UCSD-AML1 (cell line): Measurements from ENCODE around the gene KLHL30.
A peak's percentile ranks its signal among the peaks of the same experiment; 100 is the strongest.

Source experiments
- DNase-seq: peaks from one replicate; lab custom pipeline; 2025; ENCODE audit not compliant: unreplicated experiment; lab: John Stamatoyannopoulos, UW

The KLHL30 gene

GRCh38 chr2:238144262-238144661 is 5.8 kb downstream of the KLHL30 start:
- no peak for DNase-seq

- no peak for DNase-seq
These were observed 6.6 kb downstream of the KLHL30 start for GRCh38 chr2:238145046-238145445.

- no peak for DNase-seq
These were observed 7.4 kb downstream of the KLHL30 start for GRCh38 chr2:238145851-238146250.

DNA sequence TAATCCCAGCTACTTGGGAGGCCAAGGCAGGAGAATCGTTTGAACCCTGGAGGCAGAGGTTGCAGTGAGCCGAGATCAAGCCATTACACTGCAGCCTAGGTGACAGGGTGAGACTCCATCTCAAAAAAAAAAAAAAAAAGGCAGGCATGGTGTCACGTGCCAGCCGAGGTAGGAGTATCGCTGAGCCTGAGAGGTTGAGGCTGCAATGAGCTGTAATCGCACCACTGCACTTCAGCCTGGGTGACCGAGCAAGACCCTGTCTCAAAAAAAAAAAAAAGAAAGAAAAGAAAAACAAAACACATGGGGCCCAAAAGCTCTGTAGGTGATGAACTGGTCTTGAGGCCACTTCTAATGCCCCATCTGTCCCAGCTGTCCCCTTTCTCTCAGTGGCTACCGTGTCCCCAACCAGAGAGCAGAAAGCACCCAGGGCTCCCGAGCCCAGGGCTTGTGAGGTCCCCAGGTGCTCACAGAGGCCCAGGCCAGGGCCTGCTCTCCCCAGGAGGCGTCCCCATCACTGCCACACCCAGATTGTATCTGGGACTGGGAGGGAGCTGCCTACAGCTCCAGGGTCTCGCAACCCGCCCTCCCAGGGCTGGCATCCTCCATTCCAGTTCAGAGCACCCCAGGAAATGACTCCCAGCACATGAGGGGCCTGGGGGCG is 8.5 kb downstream of the KLHL30 start:
- no peak for DNase-seq

- no peak for DNase-seq
These were observed 10.5 kb downstream of the KLHL30 start for GRCh38 chr2:238148981-238149380.

DNA sequence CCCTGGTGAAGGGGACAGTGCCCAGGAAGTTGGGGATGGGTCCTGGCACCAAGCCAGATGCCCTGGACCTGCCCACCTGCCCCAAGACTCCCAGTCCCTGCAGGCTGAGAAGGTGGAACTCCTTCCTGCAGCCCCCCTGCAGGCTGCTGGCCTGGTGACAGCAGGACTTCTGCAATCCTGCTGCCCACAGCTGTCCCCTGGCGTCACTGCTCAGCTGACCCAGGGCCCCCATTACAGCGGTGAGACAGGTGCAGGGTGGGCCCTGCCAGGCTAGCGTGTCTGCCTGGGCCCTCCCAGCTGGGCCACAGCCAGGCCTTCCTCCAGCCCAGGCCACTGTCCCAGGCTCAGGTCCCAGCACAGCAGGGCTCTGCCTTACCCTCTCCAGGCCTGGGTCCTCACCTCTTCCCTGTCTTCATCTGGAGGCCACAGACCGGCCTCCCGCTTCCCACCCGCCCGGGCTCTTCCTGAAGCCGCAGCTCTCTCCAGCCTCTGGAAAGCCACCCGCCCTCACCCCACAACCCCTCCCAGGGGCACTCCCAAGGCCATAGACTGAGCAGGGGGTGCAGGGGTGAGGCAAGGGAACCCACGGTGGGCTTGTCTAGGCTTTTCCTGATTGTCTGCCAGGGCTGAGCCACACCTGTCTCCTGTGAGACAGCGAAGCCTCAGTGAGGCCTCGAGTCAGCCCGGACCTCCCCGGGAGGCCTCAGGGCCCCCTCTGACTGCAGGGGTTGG is 11.5 kb downstream of the KLHL30 start:
- DNase-seq: no peak

GRCh38 chr2:238150686-238151085 is 12.2 kb downstream of the KLHL30 start:
- no peak for DNase-seq

DNA sequence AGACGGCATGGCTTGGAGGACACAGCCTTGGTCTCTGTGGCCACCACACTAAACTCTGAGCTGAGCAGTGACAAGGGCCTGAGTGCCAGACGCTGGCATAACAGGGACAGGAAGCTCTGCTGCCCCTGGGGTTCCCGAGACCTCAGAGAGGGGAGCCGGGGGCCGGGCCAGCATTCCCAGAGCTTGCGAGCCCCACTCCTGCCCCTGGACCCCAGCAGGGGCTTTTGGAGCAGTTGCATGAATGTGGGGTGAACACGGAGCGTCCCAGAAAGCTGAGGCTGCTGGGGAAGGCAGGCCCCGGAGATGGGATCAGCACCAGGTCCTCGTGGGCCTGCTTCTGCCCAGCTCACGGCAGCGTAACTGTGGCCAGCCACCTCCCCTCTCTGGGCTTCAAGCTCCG is 12.7 kb downstream of the KLHL30 start:
- no peak for DNase-seq

- no peak for DNase-seq
These were observed 13.3 kb downstream of the KLHL30 start for GRCh38 chr2:238151628-238152235.

- DNase-seq: no peak
These were observed 14.6 kb downstream of the KLHL30 start for GRCh38 chr2:238152771-238153688.

- DNase-seq: no peak
These were observed 16.1 kb downstream of the KLHL30 start for GRCh38 chr2:238154570-238154969.

DNA sequence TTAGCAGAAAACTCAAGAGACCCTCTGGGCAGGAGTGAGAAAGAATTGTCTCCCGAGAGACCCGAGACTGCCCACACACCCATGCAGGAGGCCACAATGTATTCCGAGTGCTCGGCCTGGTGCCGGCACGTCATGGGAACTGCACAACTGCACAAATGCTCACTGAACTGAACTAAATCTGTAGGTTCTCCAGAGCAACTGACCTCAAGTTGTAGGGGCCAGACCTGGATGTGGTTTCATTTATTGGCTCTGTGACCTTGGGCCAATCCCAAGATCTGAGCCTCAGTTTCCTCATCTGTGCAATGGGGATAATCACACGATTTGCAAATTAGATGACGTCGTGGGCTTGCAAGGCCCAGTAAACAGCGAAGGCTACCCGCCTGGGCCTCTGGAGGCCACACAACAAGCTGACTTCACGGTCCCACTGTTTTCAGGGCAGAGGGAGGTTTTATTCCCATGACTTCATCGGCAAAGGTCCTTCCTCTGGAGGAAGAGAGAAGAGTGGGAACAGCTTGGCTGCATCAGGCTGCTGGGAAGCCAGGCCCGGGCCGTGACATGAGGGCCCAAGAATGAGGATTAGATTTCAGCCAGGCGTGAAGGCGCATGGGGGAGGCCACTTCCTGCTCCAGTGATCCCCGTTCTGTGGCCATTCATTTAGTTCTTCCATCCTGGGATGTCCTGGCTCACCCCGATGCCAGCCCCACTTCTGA is 16.7 kb downstream of the KLHL30 start:
- DNase-seq: no peak

DNA sequence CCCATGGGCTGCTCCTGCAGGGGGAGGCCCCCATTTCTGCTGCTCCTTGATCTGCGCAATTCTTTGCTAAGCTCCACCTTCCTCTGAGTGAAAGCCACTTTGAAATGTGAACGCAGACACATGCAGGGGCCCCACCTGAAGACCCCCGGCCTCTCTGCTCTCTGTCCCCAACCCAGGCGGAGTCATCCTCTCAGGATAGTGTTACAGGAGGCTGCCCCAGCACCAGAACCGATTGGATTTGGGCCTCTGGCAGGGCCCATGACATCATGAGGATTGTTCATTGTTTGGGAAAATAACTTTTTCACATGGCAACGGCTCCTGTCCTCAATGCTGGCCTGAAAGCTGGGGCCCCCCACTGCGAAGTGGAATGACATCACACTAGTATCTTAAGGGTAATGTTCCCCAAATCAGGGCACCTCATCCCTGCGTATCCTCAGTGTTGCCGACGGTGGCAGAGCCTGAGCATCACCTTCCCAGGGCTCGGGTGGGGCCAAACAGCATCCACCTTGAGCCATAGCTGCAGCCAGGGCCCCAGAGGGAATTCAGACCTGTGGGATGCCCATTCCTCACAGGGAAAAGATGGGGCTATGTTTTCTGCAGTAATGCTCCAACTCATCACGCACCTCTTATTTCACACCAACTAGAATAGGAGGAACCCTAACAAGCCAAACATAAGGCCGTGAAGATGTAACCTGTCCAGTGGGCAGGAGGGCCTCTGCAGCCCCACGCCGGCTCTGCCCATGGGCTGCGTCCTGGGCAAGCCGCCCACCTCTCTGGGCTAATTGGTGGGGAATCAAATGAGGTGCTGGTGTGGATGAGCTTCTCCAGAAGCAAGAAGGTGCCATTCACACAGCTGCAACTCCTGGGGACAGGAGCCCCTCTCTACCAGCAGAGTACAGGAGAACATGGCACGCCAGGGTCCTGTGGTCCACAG is 17.6 kb downstream of the KLHL30 start:
- no peak for DNase-seq

DNA sequence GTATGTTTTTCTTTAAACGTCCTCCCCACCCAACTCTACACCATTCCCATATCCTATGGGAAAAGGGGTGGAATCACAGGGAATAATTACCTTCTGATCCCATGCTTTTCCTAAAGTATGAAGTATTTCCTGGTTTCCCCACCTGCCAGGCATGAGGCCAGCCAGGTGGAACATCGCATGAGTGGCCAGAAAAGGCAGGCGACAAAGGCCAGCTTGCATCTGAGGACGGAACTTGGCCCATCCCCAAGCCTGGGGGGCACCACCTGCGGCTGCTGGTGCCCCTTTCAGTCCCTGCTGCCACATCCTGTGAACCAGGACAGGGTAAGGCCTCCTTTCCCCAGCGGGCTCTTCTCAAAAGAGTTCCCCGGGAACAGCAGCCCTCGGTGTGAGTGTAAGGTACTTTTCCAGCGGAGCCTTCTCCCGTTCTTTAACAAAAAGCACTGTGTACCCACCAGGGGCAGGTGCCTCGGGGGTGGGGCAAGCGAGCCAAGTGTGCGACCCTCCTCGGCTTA is 19.1 kb downstream of the KLHL30 start:
- no peak for DNase-seq

DNA sequence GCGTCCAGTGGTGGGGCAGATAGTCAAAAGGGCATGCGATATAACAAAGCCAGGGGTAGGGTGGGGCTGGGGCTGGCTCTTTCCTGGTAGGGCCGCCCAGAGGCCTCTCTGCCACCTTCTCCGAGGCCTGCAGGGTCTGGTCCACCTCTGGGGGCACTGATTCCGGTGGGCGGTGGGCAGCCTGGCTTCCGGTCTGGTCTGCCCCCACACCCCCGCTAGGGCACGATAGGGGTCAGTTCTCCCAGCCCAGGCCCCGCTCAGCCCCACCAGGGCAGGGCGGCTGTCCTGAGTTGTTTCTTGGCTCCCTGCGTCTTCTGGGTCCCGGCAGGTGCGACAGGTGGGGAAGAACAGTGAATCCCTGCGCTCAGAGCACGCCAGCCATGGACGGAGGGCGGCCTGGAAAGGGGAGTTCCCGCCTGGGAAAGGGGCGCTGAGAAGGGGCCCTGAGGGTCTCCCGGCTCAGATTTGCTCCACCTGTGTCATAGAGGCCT is 19.6 kb downstream of the KLHL30 start:
- no peak for DNase-seq

DNA sequence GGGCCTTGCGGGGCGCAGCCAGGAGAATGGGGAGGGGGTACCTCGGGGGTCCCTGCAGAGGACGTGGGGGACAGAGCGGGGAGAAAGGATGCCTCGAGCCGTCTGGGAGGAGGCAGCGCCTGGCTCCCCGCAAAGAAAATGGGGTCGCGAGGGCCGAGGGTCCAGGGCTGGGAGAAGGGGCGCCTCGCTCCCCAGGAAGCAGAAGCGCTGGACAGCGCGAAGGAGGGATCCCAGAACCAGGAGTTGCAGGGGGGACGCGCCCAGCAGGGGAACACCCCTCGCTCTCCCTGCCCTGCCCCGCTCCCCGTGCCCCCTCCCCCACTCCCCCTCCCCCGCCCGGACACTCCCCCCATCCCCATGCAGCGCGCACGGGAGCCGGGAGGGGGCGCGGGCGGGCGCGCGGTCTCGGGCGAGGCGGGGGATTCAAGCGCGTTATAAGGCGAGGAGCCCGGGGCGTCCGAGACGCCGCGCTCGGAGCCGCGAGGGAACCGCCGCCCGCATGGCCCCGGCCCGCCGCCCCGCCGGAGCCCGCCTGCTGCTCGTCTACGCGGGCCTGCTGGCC is 20.1 kb downstream of the KLHL30 start, which contains the start of gene ERFE:
TSS of gene ERFE (plus strand) at position 462 of the 562 bp plus-strand sequence. CDS start at position 500, 38 bp downstream.
- DNase-seq: peak; percentile 62

DNA sequence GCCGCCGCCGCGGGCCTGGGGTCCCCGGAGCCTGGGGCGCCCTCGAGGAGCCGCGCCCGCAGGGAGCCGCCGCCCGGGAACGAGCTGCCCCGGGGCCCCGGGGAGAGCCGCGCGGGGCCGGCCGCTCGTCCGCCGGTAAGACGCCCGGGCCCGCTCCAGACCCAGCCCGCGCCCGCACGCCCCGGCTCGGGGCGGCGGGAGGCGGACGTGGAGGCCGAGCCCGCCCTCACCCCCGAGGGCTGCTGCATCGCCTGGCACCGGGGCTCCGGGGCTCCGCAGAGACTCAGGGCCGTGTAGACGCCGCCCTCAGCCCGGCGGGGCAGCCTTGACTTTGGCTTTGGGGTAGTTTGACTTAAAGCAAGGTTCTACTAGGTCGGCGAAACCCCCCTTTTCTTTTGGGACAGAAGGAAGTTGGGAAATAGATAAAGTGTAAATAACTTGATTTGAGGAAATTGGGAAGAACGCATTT is 20.6 kb downstream of the KLHL30 start:
- no peak for DNase-seq

DNA sequence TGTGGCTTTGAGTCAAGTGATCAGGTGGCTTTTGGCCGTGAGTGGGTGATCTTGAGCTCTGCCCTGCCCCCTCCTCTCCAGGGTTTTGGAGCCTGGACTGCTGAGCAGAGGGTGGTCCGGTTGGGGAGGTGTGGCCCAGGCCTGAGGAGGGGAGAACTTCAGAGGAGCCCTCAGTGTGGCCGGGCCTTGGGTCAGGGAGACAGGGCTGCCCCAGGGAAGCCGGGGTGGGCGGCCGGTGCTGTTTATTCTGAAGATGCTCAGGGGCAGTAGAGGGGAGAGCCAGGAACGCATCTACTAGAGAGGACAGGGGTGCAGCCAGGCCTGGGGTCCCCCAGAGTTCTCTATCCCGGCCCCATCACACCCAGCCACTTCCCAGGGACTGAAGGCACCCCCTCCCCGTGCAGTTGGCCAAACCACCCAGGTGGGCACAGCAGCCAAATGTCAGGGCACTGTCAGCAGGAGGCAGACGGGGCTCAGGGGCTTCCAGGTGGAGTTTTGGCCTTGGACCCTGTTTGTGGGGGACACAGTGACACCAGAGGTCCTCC is 21.3 kb downstream of the KLHL30 start:
- DNase-seq: no peak
